B cell (primary cell): ENCODE data around the gene PDE6H. TPM values are rescaled to one million over a fixed set of nuclear protein-coding genes. Genes with fewer than 3 reads are reported as not detected.

Experiments used
- ATAC-seq: fragments of 200-7000 bp; cut with Tn5 transposase; one replicate; pipeline ENCODE4 v1.10.0; 2021; ENCODE audit warnings: low read depth, mild to moderate bottlenecking, moderate number of reproducible peaks, moderate library complexity
- CTCF ChIA-PET: fragments of 350-600 bp; sonication (Branson Sonifier 250); formaldehyde crosslinking; loops from one replicate; lab custom pipeline; 2021; ENCODE audit warnings: antibody characterized with exemption, inconsistent platforms; lab: Charles Lee
- POLR2A ChIA-PET: fragments of 350-600 bp; sonication (Branson Sonifier 250); formaldehyde crosslinking; loops from one replicate; lab custom pipeline; 2021; ENCODE audit warnings: antibody characterized with exemption; lab: Charles Lee
- DNase-seq: peaks from one replicate; pipeline ENCODE4 v3.0.0; 2013
- H2AFZ ChIP-seq: 2 replicates; pipeline ENCODE4 v1.6.1; 2012; ENCODE audit warnings: mild to moderate bottlenecking, low read depth, low read length; ENCODE audit not compliant: insufficient read depth, poor library complexity, severe bottlenecking
- H3K27ac ChIP-seq, 2 donors: 1 replicate in 1 of 2; 2 replicates in 1 of 2; pipeline ENCODE4 v1.5.1; 2012 to 2013; ENCODE audit warnings: low read length in 2 of 2, mild to moderate bottlenecking in 2 of 2, moderate library complexity in 1 of 2
- H3K27me3 ChIP-seq, 4 experiments: fragments of 200-600 bp in 1 of 4; sonication (generic) in 1 of 4; replicated peaks in 1 of 4; 1 replicate in 2 of 4; 2 replicates in 2 of 4; pipeline versions ENCODE4 v1.6.1 to v1.7.0; 2013 to 2016; ENCODE audit warnings: low read length in 3 of 4, mild to moderate bottlenecking in 2 of 4, mixed read lengths in 1 of 4, moderate library complexity in 1 of 4; ENCODE audit not compliant: insufficient read depth in 4 of 4, control insufficient read depth in 3 of 4; ENCODE audit errors: control extremely low read depth in 1 of 4
- H3K36me3 ChIP-seq, 2 experiments: replicated peaks in 1 of 2; 1 replicate in 1 of 2; 2 replicates in 1 of 2; pipeline versions ENCODE4 v1.6.1 to v1.7.1; 2013; ENCODE audit warnings: low read length in 1 of 2; ENCODE audit not compliant: insufficient read depth in 2 of 2, control insufficient read depth in 1 of 2; ENCODE audit errors: control extremely low read depth in 1 of 2, extremely low read depth in 1 of 2
- H3K4me1 ChIP-seq, 2 donors: fragments of 200-600 bp in 1 of 2; sonication (generic) in 1 of 2; 1 replicate in 1 of 2; 2 replicates in 1 of 2; pipeline versions ENCODE4 v1.5.1 to v1.6.1; 2013 to 2017; ENCODE audit warnings: low read length in 2 of 2; ENCODE audit not compliant: control insufficient read depth in 2 of 2, insufficient read depth in 2 of 2
- H3K4me2 ChIP-seq: replicated peaks from 2 replicates; pipeline ENCODE3; 2012; ENCODE audit warnings: mild to moderate bottlenecking, low read depth, low read length; ENCODE audit not compliant: poor library complexity, severe bottlenecking
- H3K4me3 ChIP-seq, 5 experiments: fragments of 200-600 bp in 1 of 5; sonication (generic) in 1 of 5; 1 replicate in 3 of 5; 2 replicates in 2 of 5; pipeline versions ENCODE4 v1.5.1 to v1.7.0; 2011 to 2016; ENCODE audit warnings: low read length in 4 of 5, mild to moderate bottlenecking in 4 of 5, low read depth in 2 of 5, control low read depth in 1 of 5, moderate library complexity in 1 of 5; ENCODE audit not compliant: insufficient read depth in 1 of 5; ENCODE audit errors: control extremely low read depth in 1 of 5, extremely low read depth in 1 of 5
- H3K79me2 ChIP-seq: fragments of 200-600 bp; sonication (generic); one replicate; pipeline ENCODE4 v1.6.0; 2016; ENCODE audit warnings: low read length; ENCODE audit not compliant: control insufficient read depth, insufficient read depth
- H3K9ac ChIP-seq: fragments of 200-600 bp; sonication (generic); 2 replicates; pipeline ENCODE4 v1.6.1; 2017; ENCODE audit warnings: mild to moderate bottlenecking, low read length, moderate library complexity
- H3K9me3 ChIP-seq, 3 donors: one replicate each; pipeline versions ENCODE4 v1.6.1 to v1.7.1; 2013; ENCODE audit warnings: low read length in 2 of 3; ENCODE audit not compliant: control insufficient read depth in 2 of 3, insufficient read depth in 1 of 3; ENCODE audit errors: control extremely low read depth in 1 of 3
- H4K20me1 ChIP-seq: 2 replicates; pipeline ENCODE4 v1.6.0; 2012; ENCODE audit warnings: mild to moderate bottlenecking, low read length; ENCODE audit not compliant: insufficient read depth, control insufficient read depth, poor library complexity, severe bottlenecking
- H3K27ac Mint-ChIP-seq: one replicate; pipeline ENCODE4 v1.8.0; 2021; ENCODE audit warnings: mixed read lengths
- H3K27me3 Mint-ChIP-seq: one replicate; pipeline ENCODE4 v1.8.0; 2021; ENCODE audit warnings: mixed read lengths
- H3K4me1 Mint-ChIP-seq: one replicate; pipeline ENCODE4 v1.8.0; 2021; ENCODE audit warnings: mixed read lengths
- H3K4me3 Mint-ChIP-seq: one replicate; pipeline ENCODE4 v1.8.0; 2021; ENCODE audit warnings: mixed read lengths
- H3K9me3 Mint-ChIP-seq: one replicate; pipeline ENCODE4 v1.8.0; 2022; ENCODE audit warnings: mixed read lengths; ENCODE audit not compliant: insufficient read depth
- CTCF ChIP-seq: fragments of 200-600 bp; IDR thresholded peaks from one replicate; pipeline ENCODE4 v1.8.0; 2022; ENCODE audit warnings: antibody characterized with exemption, mild to moderate bottlenecking
- EZH2 ChIP-seq: IDR thresholded peaks from 2 replicates; pipeline ENCODE4 v1.6.1; 2012; ENCODE audit warnings: borderline replicate concordance, low read depth, mild to moderate bottlenecking, moderate library complexity, low read length; ENCODE audit not compliant: insufficient read depth, poor library complexity, severe bottlenecking
- WGBS: methylation state at CpG from one replicate; pipeline ENCODE4 v1.1.5; 2013; ENCODE audit warnings: missing lambda C conversion rate; ENCODE audit not compliant: insufficient coverage; 5-methylcytosine and 5-hydroxymethylcytosine counted together
- intact Hi-C: fragments of 100-400 bp; cut with micrococcal nuclease; formaldehyde crosslinking; loops from one replicate; pipeline ENCODE4 v1.10.0; 2022
- polyA plus RNA-seq: library from polyadenylated mRNA; depleted of rRNA; stranded (reverse); fragments of >200 nt; gene quantifications from 2 replicates; pipeline ENCODE4 v1.2.3, GENCODE V29; 2012
- total RNA-seq, 2 donors: library from RNA; stranded (reverse); fragments of 120-200 nt in 1 of 2; gene quantifications; 1 replicate in 1 of 2; 2 replicates in 1 of 2; pipeline versions ENCODE4 v1.2.3 to v1.2.4, GENCODE V29; 2013 to 2022

The PDE6H gene
- total and polyA plus RNA-seq, 2 donors (not counting 1 experiment from before 2014, with no cell fraction given): not detected

DNA sequence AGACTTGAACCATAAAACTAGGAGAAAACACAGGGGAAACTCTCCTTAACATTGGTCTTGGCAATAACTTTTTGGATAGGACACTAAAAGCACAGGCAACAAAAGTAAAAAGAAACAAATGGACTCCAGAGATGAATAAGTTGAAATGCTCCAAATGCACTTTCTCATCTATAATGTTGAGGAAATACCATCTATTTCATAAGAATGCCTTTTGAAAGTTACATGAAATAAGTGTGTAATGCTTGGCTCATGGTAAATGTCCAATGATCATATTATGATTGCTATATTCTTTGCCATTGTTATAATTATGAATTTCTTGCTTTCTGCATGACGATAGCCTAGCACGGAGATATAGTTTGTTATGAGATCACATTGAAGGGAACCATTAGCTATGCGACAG, 19.8 kb downstream of the PDE6H start:
- Mint-ChIP-seq H3K9me3 (peaks cover 3% of the 10 kb centered on the region), H3K4me1 (peaks cover 70% of the 10 kb centered on the region), H3K27ac (peak overlapping the region; percentile 39), H3K4me3 (no peak overlapping the region), H3K27me3 (no peaks in the 10 kb centered on the region)
- no peaks in the 10 kb centered on the region for H4K20me1 ChIP-seq
- peak overlapping the region; percentile 30 for H3K4me2 ChIP-seq
- no peak overlapping the region for H3K4me3 ChIP-seq
- POLR2A ChIA-PET: no interaction called here
- peak overlapping the region in 1 of 2 donors; percentile 23 for H3K27ac ChIP-seq
- no peak for TF ChIP-seq CTCF
- TF ChIP-seq EZH2: no peak
- no peaks in the 10 kb centered on the region for H3K36me3 ChIP-seq
- peaks cover 53 to 60% of the 10 kb centered on the region in 2 donors for H3K4me1 ChIP-seq
- peak overlapping the region; percentile 31 for H2AFZ ChIP-seq
- H3K79me2 ChIP-seq: peaks cover 30% of the 10 kb centered on the region
- peaks cover 0 to 5% (median 0%) of the 10 kb centered on the region in 3 donors for H3K9me3 ChIP-seq
- no peak overlapping the region for H3K9ac ChIP-seq
- CTCF ChIA-PET: interaction anchor here (0.9 to 6.0 kb wide), 6 partner anchors 21 to 215 kb away, joined by 3 to 192 read pairs (median 4); partner anchors contain the start of genes ART4 and ERP27
- ATAC-seq: no peak
- 100% methylated on average over 1 of the region's 3 CpGs for WGBS
- intact Hi-C loops: loop anchor here (1.0 to 10.0 kb wide), 2 partner anchors 31 to 272 kb away; partner anchors contain the start of gene ARHGDIB
- H3K27me3 ChIP-seq: no peaks in the 10 kb centered on the region
- no peak for DNase-seq

DNA sequence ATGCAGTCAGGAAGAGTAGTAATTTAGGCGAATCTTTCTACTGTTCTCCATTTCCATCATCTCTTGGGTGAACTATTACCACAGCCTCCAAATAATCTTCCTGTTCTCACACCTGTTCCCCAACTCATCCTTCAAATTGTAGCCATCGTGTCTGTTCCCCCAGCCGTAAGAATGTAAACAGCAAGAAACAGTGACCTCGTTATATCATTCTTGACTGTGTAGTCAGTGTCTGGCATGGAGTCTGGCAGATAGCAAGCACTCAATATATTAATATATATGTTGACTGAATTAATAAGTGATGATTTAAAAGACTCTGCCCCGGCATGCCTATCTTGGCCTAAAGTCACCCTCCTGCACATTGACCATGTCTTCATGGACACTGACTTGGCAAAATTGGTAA, 20.3 kb downstream of the PDE6H start:
- Mint-ChIP-seq H3K4me3 (no peak overlapping the region), H3K4me1 (peaks cover 66% of the 10 kb centered on the region), H3K27ac (peak overlapping the region; percentile 39), H3K27me3 (no peaks in the 10 kb centered on the region), H3K9me3 (peaks cover 3% of the 10 kb centered on the region)
- ChIA-PET CTCF (interaction anchor here (0.8 to 6.0 kb wide), 9 partner anchors 22 to 269 kb away, joined by 3 to 192 read pairs (median 3); partner anchors contain the start of genes ART4, ERP27 and RERG), POLR2A (no interaction called here)
- Histone ChIP-seq H3K27ac (peak overlapping the region; percentile 15 to 23), H4K20me1 (no peaks in the 10 kb centered on the region), H3K4me2 (peak overlapping the region; percentile 30), H3K4me3 (no peak overlapping the region), H3K9ac (no peak overlapping the region), H3K27me3 (no peaks in the 10 kb centered on the region), H3K4me1 (peaks cover 52 to 57% of the 10 kb centered on the region in 2 donors), H3K79me2 (peaks cover 30% of the 10 kb centered on the region), H2AFZ (peak overlapping the region; percentile 31), H3K36me3 (no peaks in the 10 kb centered on the region), H3K9me3 (peaks cover 0 to 5% (median 0%) of the 10 kb centered on the region in 3 donors)
- ATAC-seq (no peak), DNase-seq (no peak)
- intact Hi-C loops: loop anchor here (1.0 to 10.0 kb wide), 2 partner anchors 32 to 272 kb away; partner anchors contain the start of gene ARHGDIB
- TF ChIP-seq CTCF (no peak), EZH2 (no peak)
- WGBS: no CpG with 5 or more reads among the region's 5 CpGs
